EL (cell line): ENCODE results near the gene NCKAP5.

Source experiments
- DNase-seq: peaks from one replicate; pipeline ENCODE4 v3.0.0-alpha.2; 2016

Gene NCKAP5

DNA sequence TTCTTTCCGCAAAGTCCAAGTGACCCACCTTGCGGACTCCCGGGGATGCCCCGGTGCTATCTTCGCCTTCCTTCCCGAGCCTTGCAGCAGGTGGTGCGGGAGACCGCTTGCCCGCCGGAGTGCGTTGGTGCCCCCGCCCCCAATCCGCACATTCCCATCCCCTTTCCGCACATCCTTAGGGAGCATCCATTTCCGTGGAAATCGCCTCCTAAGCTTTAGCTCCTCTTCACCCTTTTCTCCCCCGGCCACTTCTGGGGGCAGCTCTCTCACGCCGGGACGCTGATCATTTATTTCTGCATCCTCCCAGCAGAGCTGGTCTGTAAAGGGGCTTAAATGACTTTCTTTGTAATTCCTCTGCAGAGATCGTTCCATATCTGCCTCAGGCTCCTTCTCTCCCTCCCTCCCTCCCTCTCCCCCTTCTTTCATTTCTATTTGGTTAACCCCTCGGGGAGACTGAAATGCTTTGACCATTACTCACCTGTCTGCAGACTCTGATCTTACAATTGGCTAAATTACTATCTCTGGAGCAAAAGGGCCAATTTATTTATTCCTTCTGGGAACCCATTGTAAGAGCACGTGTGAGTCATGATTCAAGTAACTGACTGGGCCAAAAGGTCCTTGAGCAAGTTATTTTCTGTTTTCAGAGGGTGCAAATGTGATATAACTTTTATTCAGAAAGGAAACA is 897.0 kb downstream of the NCKAP5 start:
- peak; percentile 95 for DNase-seq

DNA sequence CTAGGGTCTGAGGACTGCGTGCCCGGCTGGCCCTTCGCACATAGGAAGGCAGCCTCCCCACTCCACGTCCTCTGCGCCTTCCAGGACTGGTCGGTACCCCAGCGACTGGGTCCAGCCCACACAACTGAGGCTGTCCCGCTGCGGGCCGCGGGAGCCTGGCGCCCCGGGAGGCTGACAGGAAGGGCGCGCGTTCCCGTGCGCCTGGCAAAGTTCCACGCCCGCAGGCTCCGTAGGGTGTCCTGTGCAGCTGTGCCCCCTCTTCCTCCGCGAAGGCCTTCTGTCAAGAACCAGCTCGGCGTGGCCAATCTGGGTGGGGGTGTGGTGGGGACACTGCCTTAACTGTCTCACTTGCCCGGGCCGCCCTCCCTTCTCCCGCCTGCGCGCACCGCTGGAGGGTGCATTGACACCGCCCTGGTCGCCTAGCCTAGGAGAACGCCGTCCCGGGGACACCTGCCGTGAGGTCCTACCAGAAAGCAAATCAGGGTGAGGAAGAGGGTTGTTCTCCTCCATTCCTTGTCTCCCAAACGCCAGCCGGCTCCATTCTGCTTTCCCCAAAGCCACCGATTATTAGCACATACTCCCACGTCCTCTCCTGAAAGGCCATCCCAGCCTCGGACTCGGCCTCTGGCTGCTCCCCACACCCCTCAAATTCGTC is 897.6 kb downstream of the NCKAP5 start:
- DNase-seq: peak; percentile 63

DNA sequence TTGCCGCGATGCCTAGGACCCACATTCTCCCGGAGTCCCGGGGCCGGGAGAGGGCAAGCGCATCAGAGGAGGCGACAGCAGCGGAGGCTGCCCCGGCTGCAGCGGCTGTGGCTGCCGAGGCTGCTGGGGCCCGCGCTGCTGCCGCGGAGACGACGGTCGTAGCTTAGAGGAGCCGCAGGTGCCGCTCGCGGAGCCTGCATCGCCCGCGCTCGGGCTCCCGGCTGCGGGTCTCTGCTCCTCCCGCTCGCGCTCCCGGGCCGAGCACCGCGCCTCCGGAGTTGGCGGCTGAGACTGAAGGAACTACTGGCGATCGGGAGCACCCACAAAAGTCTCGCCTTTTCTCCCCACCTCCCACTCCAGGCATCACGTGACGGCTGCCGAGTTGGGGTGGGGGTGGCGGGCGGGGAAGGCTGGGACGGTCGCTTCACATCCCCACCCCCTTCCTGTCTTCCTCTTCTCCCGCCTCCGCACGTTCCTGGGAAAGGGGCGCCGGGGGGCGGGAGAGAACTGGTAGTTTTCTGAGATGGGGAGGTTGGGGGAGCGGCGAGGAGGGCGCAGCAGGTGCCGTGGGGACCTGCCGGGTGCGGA is 898.3 kb downstream of the NCKAP5 start, which contains the start of gene LYPD1:
Gene LYPD1 (minus strand): TSS at position 298 of the 588 bp plus-strand sequence. CDS start 273 bp downstream, at position 25.
- peak; percentile 59 for DNase-seq

DNA sequence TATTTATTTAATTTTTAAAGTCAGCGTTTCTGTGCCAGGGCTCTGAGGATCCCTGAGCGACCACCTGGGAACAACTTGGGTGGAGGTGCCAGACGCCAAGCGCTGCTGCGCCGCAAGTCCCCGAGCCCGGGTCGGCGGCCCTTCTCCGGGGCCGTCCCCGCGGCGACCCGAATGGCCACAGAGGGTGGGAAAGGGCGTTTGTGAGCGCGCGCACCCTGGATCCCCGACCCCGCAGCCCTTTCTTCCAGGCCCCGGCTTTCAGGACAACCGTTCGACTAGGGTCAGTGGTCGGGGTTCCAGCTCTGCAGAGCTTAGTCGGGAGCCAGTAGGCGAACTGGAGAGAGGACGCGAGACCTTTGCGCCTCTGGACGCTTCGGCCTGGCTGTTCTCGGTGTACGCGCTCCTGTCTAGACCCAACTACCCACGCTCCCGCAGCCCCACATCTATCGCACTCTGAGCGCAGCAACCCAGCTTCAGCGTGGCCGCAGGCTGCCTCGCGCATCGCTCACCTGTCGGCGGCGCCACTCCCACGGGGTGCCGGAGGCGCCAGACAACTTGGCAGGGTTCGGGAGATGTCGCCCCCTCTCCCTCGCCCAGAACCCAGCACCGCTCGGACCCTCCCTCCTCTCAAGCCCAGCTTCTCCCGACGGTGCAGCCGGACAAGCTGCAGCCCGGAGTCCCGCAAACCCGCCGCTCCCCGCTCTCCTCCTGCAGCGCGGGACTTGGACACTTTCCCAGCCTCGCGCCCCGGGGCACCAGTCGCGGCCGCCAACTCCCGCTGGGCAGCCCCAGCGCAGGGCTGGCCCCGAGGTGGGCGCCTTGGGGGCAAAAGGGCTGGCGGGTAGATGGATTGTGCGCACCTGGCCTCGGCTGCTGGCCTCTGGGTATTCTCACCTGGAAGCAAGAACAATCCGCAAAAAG is 899.0 kb downstream of the NCKAP5 start:
- peak; percentile 29 for DNase-seq

DNA sequence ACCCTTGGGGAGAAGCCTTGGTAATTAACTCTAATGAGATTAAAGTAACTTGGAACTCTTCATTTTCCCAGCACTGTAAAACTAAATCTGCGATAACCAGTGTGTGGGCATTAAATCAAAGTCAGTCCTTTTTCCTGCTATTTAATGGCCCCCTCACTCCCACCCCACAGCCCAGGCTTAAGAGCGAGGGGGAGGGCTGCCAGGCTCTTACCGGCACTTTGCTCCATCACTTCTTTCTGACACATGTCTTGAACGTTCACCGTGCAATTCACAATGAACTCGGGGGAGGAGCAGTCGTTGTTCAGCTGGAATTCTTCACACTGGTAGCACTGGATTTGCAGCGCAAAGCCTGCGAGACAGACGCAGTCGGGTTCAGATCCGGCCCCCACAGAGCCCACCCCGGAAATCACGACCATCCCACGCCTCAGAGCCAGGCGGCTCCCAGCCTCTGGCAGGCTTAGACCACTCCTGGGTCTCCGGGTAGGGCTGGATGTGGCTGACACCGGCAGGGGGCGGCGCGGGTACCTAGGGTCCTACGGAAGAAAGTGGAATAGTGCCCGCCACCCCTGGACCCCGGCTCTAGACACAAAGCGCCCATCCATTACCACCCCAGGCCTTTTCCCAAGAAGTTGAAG is 900.0 kb downstream of the NCKAP5 start:
- peak; percentile 28 for DNase-seq

DNA sequence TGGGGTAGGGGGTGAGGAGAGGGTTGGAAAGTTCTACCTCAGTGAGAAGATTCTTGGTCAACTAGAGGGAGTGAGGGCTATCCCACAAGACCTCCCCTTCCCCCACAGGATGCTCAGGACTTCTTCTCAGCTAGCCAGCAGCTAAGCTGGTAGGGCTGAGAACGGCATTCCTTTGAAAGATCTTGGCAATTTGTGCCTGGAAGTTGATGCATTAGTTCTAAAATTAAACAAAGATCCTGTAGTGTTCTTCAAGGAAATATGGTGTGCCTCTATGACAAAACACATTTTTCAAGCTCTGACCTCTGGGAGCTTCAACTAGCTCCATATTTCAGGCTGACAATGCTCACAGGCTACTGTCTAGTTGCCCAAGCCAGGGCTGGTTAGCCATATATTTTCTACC is 900.6 kb downstream of the NCKAP5 start:
- no peak for DNase-seq

DNA sequence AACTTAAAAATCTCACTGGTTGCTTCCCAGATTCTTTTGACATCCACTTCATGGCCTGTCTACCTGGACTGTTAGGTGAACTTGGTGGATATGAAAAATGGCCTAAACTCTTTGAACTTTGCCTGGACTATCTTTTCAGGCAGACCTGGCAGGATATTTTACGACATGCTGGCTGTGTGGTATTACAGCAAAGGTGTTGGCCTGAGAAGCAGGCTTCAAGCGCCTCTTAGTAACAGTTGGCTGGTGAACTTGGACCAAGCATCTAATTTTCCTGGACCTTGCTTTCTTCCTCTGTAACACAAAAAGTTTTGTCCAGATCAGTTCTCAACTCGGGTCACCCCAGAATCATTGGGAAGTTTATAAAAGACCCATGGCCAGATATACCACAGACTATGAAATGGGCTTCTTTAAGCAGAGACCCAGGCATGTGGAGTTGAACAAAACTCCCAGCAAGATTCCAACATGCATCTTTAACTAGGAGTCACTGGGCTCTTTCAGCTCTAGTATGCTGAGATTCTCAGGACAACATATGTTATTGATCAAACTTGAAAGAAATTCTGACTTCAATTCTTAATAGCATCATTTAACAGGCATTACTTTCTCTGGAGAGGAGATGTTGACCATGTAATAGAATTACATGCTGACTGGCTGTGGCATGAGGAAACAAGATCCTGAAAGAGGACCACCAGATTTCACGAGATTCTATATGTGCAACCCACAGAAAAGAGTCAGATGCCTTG is 902.7 kb downstream of the NCKAP5 start:
- no peak for DNase-seq

DNA sequence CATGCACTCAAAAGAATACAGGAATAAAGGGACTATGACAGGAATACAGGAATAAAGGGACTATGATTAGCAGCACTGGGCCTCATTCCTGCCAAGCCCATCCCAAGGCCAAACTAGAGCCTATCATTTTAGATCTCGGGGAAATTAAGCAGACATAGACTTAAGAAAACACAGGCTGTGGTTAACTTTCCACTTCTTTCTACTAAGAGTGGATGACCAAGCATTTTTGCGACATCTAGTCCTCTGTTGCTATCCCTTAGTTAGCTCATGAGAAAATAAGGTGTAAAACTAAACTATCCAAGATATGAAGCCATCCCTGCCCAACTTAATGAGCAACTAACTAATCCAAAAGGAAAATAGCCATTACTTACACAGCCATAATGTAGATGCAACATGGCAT is 904.2 kb downstream of the NCKAP5 start:
- no peak for DNase-seq

DNA sequence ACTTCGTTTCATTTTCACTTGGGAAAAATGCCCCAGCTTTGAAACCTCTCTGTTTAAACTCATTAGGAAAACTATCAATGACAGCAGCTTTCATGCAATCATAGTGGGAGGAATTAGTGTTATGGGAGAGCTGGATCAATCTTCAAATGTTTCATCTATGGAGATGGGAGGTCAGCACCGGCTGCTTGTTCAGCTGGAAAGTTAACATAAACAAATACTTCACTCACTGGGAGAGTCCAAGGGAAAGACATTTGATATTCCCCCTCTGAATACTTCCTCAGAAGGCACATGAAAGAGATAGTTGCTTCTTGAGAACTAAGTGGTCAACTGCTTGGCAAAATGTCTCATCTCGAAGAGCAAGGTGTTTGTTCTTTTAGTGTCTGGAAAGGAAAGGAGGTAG is 905.5 kb downstream of the NCKAP5 start:
- DNase-seq: peak; percentile 11

DNA sequence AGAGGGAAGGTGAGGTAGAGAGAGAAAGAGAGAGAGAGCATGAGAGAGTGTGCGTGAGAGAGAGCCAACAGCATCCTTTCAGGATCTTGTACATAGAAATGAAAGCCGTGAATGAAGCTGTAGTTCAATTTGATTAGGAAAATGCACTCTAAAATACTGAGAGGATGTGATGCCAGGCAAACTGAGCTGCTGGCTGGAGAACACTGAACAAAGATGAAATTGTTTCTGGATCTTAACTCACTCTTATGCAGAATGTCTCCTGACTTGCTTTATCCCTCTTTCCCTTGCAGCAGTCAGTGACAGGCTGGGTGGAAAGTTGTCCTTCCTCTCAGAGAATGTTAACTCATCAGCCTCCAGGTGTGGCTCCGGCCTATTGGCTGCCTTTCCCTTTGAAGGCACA is 908.9 kb downstream of the NCKAP5 start:
- DNase-seq: no peak

DNA sequence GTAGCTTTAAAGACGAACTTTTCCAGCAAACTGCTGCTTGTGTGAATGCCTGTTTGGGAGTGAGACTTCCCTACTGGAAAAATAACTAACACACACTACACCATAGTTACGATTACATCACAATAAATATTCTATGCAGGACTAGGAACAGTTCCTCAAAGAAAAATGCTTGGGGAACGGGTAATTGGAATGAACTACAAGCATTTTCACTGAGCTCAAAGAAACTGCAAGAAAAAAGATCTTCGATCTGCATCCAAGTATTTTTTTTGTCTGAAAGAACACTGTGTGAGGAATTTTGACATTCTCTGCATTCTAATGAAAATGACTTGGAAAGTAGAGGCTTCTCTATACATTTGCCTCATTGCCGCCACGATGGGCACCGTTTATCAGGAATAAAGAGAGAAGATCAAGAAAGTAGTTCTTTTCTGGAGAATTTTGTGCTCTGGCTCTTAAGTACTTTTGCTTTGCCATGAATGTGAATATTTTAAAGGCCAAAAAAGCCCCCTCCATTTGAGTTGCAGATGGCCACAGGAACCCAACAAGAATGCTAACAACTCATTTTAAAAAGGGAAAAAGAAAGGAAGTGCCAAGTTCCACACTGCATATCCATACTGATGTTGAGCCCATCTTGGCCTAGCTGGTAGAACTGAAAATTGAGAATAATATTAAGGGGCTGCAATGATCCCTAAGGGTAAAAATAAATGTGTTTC is 911.8 kb downstream of the NCKAP5 start:
- DNase-seq: no peak

DNA sequence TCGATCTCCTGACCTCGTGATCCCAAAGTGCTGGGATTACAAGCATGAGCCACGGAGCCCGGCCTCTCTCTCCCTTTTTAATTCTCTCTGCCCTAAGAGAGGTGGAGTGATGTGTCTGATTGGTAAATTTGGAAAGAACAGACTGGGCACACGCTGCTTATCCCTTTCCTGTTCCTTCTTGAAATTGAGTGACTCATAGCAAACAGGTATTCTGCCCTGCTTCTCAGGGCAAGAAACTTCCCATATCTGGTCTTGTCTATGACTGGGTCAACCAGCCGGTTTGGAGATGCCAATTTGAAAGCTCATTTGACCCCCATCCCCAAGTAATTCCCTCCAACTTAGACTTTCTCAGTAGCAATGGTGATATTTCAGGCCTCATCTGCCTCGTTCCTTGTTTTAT is 913.3 kb downstream of the NCKAP5 start:
- DNase-seq: no peak

DNA sequence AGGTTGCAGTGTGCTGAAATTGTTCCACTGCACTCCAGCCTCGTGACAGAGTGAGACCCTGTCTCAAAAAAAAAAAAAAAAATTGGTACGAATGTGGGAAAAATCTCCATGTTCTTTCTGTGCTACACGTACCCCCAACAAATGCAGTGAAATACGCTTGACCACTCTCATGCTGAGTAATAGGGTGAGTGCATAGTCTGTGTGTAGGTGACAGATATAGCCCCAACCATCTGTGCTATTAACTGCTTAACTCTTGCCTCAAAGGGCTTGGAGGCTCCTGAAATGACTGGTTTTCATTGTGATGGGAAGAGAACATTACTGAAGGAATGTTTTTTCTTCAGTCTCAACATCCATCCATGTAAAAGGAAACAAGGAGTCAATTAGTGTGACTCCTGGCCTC is 913.9 kb downstream of the NCKAP5 start:
- DNase-seq: no peak

DNA sequence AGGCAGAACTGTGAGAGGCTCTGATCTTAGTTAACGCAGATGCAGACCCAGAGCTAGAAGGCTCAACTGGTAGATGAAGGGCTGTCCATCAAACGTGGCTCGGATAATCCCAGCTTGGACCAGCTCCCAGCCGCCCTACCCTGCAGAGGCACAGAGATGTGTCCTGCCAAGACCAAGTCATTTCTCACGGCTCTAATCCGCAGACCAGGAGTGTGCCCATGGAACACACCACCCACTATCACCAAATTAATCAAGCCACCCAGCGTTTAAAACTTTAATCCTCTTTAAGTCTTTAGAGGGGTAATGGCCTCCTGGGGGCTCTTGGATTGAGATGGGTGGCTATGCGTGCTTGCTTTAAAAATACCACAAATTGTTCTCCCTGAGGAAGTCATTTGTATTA is 915.8 kb downstream of the NCKAP5 start:
- DNase-seq: no peak

DNA sequence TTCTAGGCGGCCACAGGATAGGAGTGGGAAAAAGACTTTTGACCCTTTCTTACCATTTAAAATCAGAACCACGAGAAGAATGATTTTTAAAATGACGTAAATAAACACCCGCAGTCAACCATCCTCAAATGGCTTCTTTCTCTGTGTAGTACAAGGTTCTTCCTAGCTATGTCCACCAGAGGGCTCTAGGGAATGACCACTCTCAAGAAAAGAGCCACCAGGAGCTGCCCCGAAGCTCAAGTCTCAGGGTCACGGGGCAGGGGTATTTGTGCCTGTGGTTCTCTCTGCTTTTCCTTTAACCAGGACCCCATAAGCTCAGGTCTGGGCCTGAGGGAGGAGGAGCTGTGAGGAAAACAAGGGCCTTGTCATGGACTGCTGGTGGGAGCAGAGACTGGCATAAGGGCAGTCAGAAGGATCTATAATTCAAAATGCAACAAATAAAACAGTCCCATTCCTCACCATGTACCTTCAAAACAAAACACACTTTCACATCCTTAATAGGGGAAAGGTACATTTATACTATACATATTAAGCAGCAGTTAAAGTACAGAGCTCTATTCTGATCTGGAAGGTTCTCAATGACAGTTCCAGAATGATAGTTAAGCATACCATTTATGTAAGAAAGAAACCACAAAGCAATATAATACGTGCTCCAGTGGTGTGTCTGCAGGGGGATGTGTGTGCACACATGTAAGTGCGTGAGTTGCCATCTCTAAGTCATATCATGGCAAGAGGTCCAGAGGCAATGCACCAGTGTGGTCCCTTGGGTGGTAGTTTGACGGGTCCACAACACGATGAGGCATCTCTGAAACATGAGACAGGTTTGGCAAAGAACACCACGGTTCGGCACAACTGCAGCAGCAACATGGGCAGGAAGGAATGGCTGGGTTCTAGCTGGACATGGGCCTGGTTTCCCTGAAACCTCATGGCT is 916.9 kb downstream of the NCKAP5 start:
- peak; percentile 48 for DNase-seq

DNA sequence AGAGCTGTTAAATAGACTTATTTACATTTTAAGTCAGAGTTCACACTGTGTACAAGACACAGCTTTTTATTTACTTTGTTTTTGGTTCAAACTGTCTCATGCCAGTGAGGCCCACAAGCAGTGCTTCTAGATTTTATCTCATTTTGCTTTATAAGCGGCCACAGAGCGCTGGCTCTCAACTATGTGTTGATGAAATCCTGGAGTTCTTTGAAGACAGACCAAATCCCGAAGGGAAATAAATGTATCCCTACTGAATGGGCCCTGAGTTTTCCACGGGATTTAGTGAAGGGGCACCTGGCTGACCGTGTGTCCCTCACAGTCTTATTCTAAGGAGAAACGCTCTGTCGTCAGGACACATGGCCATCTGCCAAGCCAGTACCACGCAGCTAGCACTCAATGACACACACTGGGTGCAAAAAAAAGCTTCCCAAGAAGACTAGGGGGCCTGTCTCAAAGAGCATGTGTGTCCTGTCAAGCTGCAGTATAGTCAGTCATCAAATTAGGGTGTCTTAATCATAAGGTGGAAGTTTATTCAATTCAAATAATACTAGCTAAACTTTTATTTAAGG is 921.6 kb downstream of the NCKAP5 start:
- no peak for DNase-seq

DNA sequence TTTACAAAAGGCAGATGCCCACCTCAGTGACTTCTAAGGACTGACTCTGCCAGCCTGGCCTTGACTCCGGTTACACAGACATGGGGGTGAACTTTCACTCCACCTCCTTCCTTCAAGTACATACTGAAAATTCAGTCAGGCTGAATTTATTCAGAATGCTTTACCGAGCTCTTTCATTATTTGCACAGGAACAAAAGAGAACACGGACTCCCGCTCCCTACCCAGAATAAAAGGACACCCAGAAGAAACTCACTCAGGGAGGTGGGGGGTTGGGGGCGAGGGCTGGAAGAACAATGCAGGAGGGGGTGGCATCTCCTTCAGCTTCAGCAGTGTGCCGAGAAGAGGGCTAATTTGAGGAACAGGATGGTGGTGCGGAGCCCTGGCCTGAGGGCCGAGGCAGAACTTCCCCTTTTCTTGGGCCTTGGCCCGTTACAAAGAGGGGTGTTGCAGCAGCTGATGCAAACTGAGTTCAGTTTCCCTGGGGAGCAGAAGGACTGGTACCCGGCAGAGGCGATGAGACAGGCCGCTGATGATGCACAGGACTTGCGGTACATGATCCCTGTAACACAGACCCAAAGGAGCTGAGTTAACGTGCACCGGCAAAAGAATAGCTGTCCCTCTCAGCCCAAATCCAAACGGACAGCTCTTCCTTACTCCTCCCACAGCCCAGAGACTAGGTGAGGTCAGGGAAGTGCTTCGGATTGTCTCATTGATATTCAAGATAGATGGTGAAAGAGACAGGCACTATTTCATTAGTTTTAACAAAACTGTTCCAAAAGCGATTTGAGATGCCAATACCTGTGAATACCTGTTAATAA is 922.3 kb downstream of the NCKAP5 start:
- no peak for DNase-seq

DNA sequence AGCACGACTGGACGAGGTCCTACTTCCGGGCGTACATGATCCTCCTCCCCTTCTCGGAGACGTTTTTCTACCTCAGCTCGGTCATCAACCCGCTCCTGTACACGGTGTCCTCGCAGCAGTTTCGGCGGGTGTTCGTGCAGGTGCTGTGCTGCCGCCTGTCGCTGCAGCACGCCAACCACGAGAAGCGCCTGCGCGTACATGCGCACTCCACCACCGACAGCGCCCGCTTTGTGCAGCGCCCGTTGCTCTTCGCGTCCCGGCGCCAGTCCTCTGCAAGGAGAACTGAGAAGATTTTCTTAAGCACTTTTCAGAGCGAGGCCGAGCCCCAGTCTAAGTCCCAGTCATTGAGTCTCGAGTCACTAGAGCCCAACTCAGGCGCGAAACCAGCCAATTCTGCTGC is 923.1 kb downstream of the NCKAP5 start:
- no peak for DNase-seq

DNA sequence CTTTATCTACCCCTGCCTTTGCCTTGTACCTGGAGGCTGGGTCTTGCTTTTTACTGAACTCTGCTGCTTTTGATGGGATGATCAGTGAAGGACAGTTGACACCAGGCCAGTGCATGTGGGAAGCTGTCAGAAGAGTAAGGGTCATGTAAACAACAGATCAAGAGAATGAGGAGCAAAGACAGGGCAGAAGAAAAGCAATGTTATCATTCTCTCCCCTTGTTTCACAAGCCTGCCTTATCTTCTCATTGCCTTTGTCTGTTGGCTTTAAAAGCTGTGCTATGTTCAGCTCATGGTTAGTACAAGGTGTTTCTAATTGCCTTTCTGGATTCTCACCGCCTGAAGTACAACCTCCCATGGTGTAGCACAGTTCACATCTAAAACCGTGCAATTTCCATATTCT is 925.8 kb downstream of the NCKAP5 start:
- DNase-seq: no peak
